Bronchial epithelial cell (primary cell): ENCODE measurements around the gene SPATA32. TPM values are rescaled to one million over a fixed set of nuclear protein-coding genes. Genes with fewer than 3 reads are reported as not detected.
A peak's percentile ranks its signal among the peaks of the same experiment; 100 is the strongest.

ENCODE experiments used
- DNase-seq: peaks from one replicate; pipeline ENCODE4 v3.0.0-alpha.2; 2010; ENCODE audit warnings: low read depth
- FAIRE-seq: peaks from 2 replicates; lab custom pipeline; 2011; peaks lifted over from hg19 to GRCh38; lab: Jason Lieb, UNC
- H3K27me3 ChIP-seq: 2 replicates; pipeline ENCODE4 v1.5.1; 2011; ENCODE audit warnings: low read length; ENCODE audit not compliant: control insufficient read depth, insufficient read depth
- H3K36me3 ChIP-seq: 2 replicates; pipeline ENCODE4 v1.5.1; 2011; ENCODE audit warnings: low read length; ENCODE audit not compliant: control insufficient read depth, insufficient read depth
- H3K4me3 ChIP-seq: 2 replicates; pipeline ENCODE4 v1.5.1; 2011; ENCODE audit warnings: mild to moderate bottlenecking, low read depth, low read length, control low read depth
- CTCF ChIP-seq: IDR thresholded peaks from 2 replicates; pipeline ENCODE4 v1.5.1; 2011; ENCODE audit warnings: mild to moderate bottlenecking, moderate library complexity, low read length, control low read depth, inconsistent platforms; ENCODE audit not compliant: insufficient read depth, severe bottlenecking
- total RNA-seq: library from RNA; depleted of rRNA; stranded (reverse); fragments of >200 nt; gene quantifications from 2 replicates; pipeline ENCODE4 v1.2.1, GENCODE V29; 2014

The SPATA32 gene
- total RNA-seq, 1 donor from 2014 or later: under 0.01 TPM

- no peak for FAIRE-seq
- TF ChIP-seq CTCF: no peak
- peaks cover 35% of the 10 kb centered on the region for H3K36me3 ChIP-seq
These were observed 9.7 kb upstream of the SPATA32 start for GRCh38 chr17:45271603-45272002.

GRCh38 chr17:45270828-45271418, 9.0 kb upstream of the SPATA32 start:
- Histone ChIP-seq H3K4me3 (no peak overlapping the region), H3K27me3 (no peaks in the 10 kb centered on the region), H3K36me3 (peaks cover 39% of the 10 kb centered on the region)
- DNase-seq (no peak), FAIRE-seq (no peak)
- peak; percentile 74 for TF ChIP-seq CTCF

More at GRCh38 chr17:45271603-45272002, 9.7 kb upstream of the SPATA32 start:
- H3K4me3 ChIP-seq: no peak overlapping the region
- H3K27me3 ChIP-seq: no peaks in the 10 kb centered on the region
- DNase-seq: no peak

GRCh38 chr17:45269912-45270311, 8.0 kb upstream of the SPATA32 start:
- DNase-seq (no peak), FAIRE-seq (no peak)
- H3K4me3 ChIP-seq: no peak overlapping the region
- no peak for TF ChIP-seq CTCF
- H3K36me3 ChIP-seq: peaks cover 39% of the 10 kb centered on the region
- H3K27me3 ChIP-seq: no peaks in the 10 kb centered on the region

- peaks cover 29% of the 10 kb centered on the region for H3K36me3 ChIP-seq
- FAIRE-seq (no peak), DNase-seq (no peak)
- H3K4me3 ChIP-seq: no peak overlapping the region
- no peaks in the 10 kb centered on the region for H3K27me3 ChIP-seq
- TF ChIP-seq CTCF: no peak
These were observed 5.7 kb upstream of the SPATA32 start for GRCh38 chr17:45267436-45268055.

GRCh38 chr17:45266372-45266926, 4.6 kb upstream of the SPATA32 start:
- Histone ChIP-seq H3K27me3 (no peaks in the 10 kb centered on the region), H3K36me3 (peaks cover 29% of the 10 kb centered on the region), H3K4me3 (no peak overlapping the region)
- no peak for TF ChIP-seq CTCF
- no peak for FAIRE-seq
- no peak for DNase-seq
